ENCODE data around the gene NXF1. TPM values are rescaled to one million over a fixed set of nuclear protein-coding genes. Genes with fewer than 3 reads are reported as not detected.

Gene NXF1
- total and polyA plus RNA-seq, 10 of the 15 experiments (the other 5 are each of a cell fraction or from before 2014, with no cell fraction given), result 20.7 to 84.9 (median 40.6) TPM

- ATAC-seq, result peak; percentile 13
- no peak for DNase-seq (ENCODE audit: low read depth, low spot score)
- ChIA-PET SMC1A (ENCODE audit: uncharacterized antibody, unreplicated experiment) (interaction anchor here (0.6 to 1.4 kb wide), 6 partner anchors 12 to 57 kb away, joined by 3 to 5 read pairs (median 4); partner anchors contain the start of genes STX5 and TMEM179B), POLR2A (interaction anchor here (0.8 to 1.8 kb wide), 11 partner anchors 10 to 137 kb away, joined by 3 to 11 read pairs (median 4); partner anchors contain the start of genes HNRNPUL2, STX5, TEX54 and TMEM179B), RAD21 (ENCODE audit: unreplicated experiment) (no interaction called here), CTCF (interaction anchor here (0.8 to 3.3 kb wide), 6 partner anchors 18 to 430 kb away, joined by 3 to 11 read pairs (median 4); partner anchors contain the start of gene TMEM179B)
- Histone ChIP-seq H3K9me3 (replicated peaks; ENCODE audit: control insufficient read depth, insufficient read depth, low read length) (no peaks in the 10 kb centered on the region), H3K4me1 (ENCODE audit: control insufficient read depth, insufficient read depth, low read length) (peaks cover 16% of the 10 kb centered on the region), H3K79me2 (ENCODE audit: control insufficient read depth, insufficient read depth, low read length) (peaks cover 25% of the 10 kb centered on the region), H3K27ac (ENCODE audit: control insufficient read depth, insufficient read depth) (peak overlapping the region; percentile 86), H4K20me1 (ENCODE audit: control insufficient read depth, insufficient read depth) (no peaks in the 10 kb centered on the region), H3K36me3 (ENCODE audit: control insufficient read depth in 2 of 2, insufficient read depth in 2 of 2, low read length in 1 of 2) (peaks cover 11 to 25% of the 10 kb centered on the region in 2 experiments), H3K9ac (ENCODE audit: control insufficient read depth, insufficient read depth, low read length) (peak overlapping the region; percentile 95), H3K4me3 (peak overlapping the region; percentile 85), H2AFZ (ENCODE audit: control insufficient read depth, low read depth, low read length) (no peak overlapping the region), H3K27me3 (replicated peaks in 1 of 2; ENCODE audit: control insufficient read depth in 2 of 2, insufficient read depth in 2 of 2, low read length in 1 of 2) (no peaks in the 10 kb centered on the region), H3K4me2 (ENCODE audit: control insufficient read depth, insufficient read depth) (peak overlapping the region; percentile 84)
- WGBS (ENCODE audit: insufficient coverage, insufficient replicate concordance, low lambda C conversion rate, missing lambda C conversion rate), result under 1% methylated on average over 14 of the region's 14 CpGs
- no peak for FAIRE-seq
- TSS peak; percentile 75 for BruUV-seq (replicated peaks)
- intact Hi-C loops (cut with micrococcal nuclease; ENCODE audit: unreplicated experiment), result loop anchor here (1.0 to 2.0 kb wide), 2 partner anchors 18 to 77 kb away; partner anchors contain the start of genes HNRNPUL2 and TMEM179B
- in situ Hi-C loops (cut with MboI), result no loop called here
- TF ChIP-seq RUNX3 (IDR thresholded peaks at IDR 0.05; ENCODE audit: low read length) (peak; percentile 73), CHD2 (IDR thresholded peaks at IDR 0.05; ENCODE audit: borderline replicate concordance, low read depth, low read length) (no peak), BHLHE40 (IDR thresholded peaks at IDR 0.05; ENCODE audit: borderline replicate concordance in 1 of 2, low read depth in 2 of 2, low read length in 1 of 2) (no peak), CREB1 (IDR thresholded peaks at IDR 0.05; ENCODE audit: low read depth) (no peak), PKNOX1 (IDR thresholded peaks at IDR 0.05) (peak; percentile 41; the same call in 1 of the 2 replicates), ATF7 (IDR thresholded peaks at IDR 0.05; ENCODE audit: low read depth) (peak; percentile 58), PBX3 (IDR thresholded peaks at IDR 0.05; ENCODE audit: insufficient replicate concordance, low read depth, low read length) (peak; percentile 18), MTA3 (IDR thresholded peaks at IDR 0.05; ENCODE audit: borderline replicate concordance, low read length) (0 out of 2 replicates have a peak, but pooled peaks have one; percentile 55), NFIC (IDR thresholded peaks at IDR 0.05; ENCODE audit: low read depth, low read length) (peak; percentile 29; the same call in 1 of the 2 replicates), RFX5 (IDR thresholded peaks at IDR 0.05; ENCODE audit: low read depth, low read length) (no peak), CHD1 (IDR thresholded peaks at IDR 0.05; ENCODE audit: low read depth, low read length) (no peak), SUPT20H (IDR thresholded peaks at IDR 0.05; ENCODE audit: borderline replicate concordance, control insufficient read depth, low read depth, low read length) (no peak), NR2C1 (IDR thresholded peaks at IDR 0.05) (no peak), ZNF384 (IDR thresholded peaks at IDR 0.05; ENCODE audit: borderline replicate concordance, low read depth, low read length) (no peak), JUNB (IDR thresholded peaks at IDR 0.05) (0 out of 2 replicates have a peak, but pooled peaks have one; percentile 16), USF1 (IDR thresholded peaks at IDR 0.05; ENCODE audit: borderline replicate concordance, extremely low read length, insufficient read depth, low read depth, low read length) (no peak), TCF7 (IDR thresholded peaks at IDR 0.05; ENCODE audit: borderline replicate concordance) (peak; percentile 39; the same call in 1 of the 2 replicates), TCF12 (IDR thresholded peaks at IDR 0.05; ENCODE audit: low read depth, low read length) (no peak), HCFC1 (IDR thresholded peaks at IDR 0.05; ENCODE audit: low read length) (no peak), SREBF1 (IDR thresholded peaks at IDR 0.05; ENCODE audit: low read length) (no peak)
Measured at GRCh38 chr11:62804310-62805075, 747 bp downstream of the NXF1 start.
